GM12872 (cell line): ENCODE measurements around the gene ABCD1.

ENCODE experiments used
- CTCF ChIP-seq: IDR thresholded peaks from 3 replicates; pipeline ENCODE4 v1.5.1; 2011; ENCODE audit warnings: low read depth, mild to moderate bottlenecking, low read length, moderate library complexity; ENCODE audit not compliant: insufficient read depth

ABCD1 gene

GRCh38 chrX:153777261-153778090, 52.8 kb downstream of the ABCD1 start:
- no peak for TF ChIP-seq CTCF

- TF ChIP-seq CTCF: no peak
Observed at GRCh38 chrX:153778181-153778580, 53.5 kb downstream of the ABCD1 start.

- TF ChIP-seq CTCF: no peak
Observed at GRCh38 chrX:153778684-153779101, 54.0 kb downstream of the ABCD1 start.

GRCh38 chrX:153779891-153780677, 55.4 kb downstream of the ABCD1 start:
- TF ChIP-seq CTCF: no peak

GRCh38 chrX:153780678-153781427, 56.2 kb downstream of the ABCD1 start, which contains the start of gene SRPK3:
Gene SRPK3, plus strand, starts transcription at chrX:153781041. Its CDS starts 46 bp downstream, at chrX:153781087.
- no peak for TF ChIP-seq CTCF

- no peak for TF ChIP-seq CTCF
Observed at GRCh38 chrX:153781428-153782047, 56.9 kb downstream of the ABCD1 start.
